ENCODE measurements around the gene JADE2. TPM values are rescaled to one million over a fixed set of nuclear protein-coding genes. Genes with fewer than 3 reads are reported as not detected.

The JADE2 gene
- total RNA-seq, 1 experiment from 2014 or later = 18.4 TPM

- intact Hi-C loops (cut with micrococcal nuclease; ENCODE audit: unreplicated experiment) = no loop called here
- no peaks in the 10 kb centered on the region for H3K9me3 ChIP-seq (ENCODE audit: low read depth, low read length, poor library complexity, severe bottlenecking)
- H3K4me3 ChIP-seq (ENCODE audit: low read depth, low read length, poor library complexity, severe bottlenecking) = no peak overlapping the region
- no peak overlapping the region for H3K27ac ChIP-seq (ENCODE audit: low read depth, low read length, poor library complexity, severe bottlenecking)
- DNase-seq (ENCODE audit: low spot score) = no peak
- BruUV-seq (replicated peaks) = no TSS peak
- POLR2A ChIA-PET (ENCODE audit: low non-redundant PET) = no interaction called here
- CTCF ChIA-PET = no interaction called here
- no peaks in the 10 kb centered on the region for H3K36me3 ChIP-seq (ENCODE audit: insufficient read depth, low read length, poor library complexity, severe bottlenecking)
- no peaks in the 10 kb centered on the region for H3K4me1 ChIP-seq (ENCODE audit: insufficient read depth, low read length, poor library complexity, severe bottlenecking)
- H3K27me3 ChIP-seq (replicated peaks; ENCODE audit: insufficient read depth, low read depth, low read length, poor library complexity) = no peaks in the 10 kb centered on the region
- TF ChIP-seq, protein P1, sequence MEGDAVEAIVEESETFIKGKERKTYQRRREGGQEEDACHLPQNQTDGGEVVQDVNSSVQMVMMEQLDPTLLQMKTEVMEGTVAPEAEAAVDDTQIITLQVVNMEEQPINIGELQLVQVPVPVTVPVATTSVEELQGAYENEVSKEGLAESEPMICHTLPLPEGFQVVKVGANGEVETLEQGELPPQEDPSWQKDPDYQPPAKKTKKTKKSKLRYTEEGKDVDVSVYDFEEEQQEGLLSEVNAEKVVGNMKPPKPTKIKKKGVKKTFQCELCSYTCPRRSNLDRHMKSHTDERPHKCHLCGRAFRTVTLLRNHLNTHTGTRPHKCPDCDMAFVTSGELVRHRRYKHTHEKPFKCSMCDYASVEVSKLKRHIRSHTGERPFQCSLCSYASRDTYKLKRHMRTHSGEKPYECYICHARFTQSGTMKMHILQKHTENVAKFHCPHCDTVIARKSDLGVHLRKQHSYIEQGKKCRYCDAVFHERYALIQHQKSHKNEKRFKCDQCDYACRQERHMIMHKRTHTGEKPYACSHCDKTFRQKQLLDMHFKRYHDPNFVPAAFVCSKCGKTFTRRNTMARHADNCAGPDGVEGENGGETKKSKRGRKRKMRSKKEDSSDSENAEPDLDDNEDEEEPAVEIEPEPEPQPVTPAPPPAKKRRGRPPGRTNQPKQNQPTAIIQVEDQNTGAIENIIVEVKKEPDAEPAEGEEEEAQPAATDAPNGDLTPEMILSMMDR (conservative IDR thresholded peaks at IDR 0.05; ENCODE audit: low read depth, low read length) = no peak
- no peak for TF ChIP-seq EZH2 (IDR thresholded peaks at IDR 0.05; ENCODE audit: borderline replicate concordance, low read depth, low read length, poor library complexity, severe bottlenecking)
Observed at GRCh38 chr5:134564396-134564795, 38.9 kb downstream of the JADE2 start.

GRCh38 chr5:134565791-134566740, 40.6 kb downstream of the JADE2 start:
- Histone ChIP-seq H3K9me3 (ENCODE audit: low read depth, low read length, poor library complexity, severe bottlenecking) (no peaks in the 10 kb centered on the region), H3K36me3 (ENCODE audit: insufficient read depth, low read length, poor library complexity, severe bottlenecking) (no peaks in the 10 kb centered on the region), H3K27me3 (replicated peaks; ENCODE audit: insufficient read depth, low read depth, low read length, poor library complexity) (no peaks in the 10 kb centered on the region), H3K4me1 (ENCODE audit: insufficient read depth, low read length, poor library complexity, severe bottlenecking) (no peaks in the 10 kb centered on the region), H3K27ac (ENCODE audit: low read depth, low read length, poor library complexity, severe bottlenecking) (no peak overlapping the region), H3K4me3 (ENCODE audit: low read depth, low read length, poor library complexity, severe bottlenecking) (no peak overlapping the region)
- intact Hi-C loops (cut with micrococcal nuclease; ENCODE audit: unreplicated experiment) = no loop called here
- BruUV-seq (replicated peaks) = no TSS peak
- TF ChIP-seq EZH2 (IDR thresholded peaks at IDR 0.05; ENCODE audit: borderline replicate concordance, low read depth, low read length, poor library complexity, severe bottlenecking) = no peak
- TF ChIP-seq, protein P1 (conservative IDR thresholded peaks at IDR 0.05; ENCODE audit: low read depth, low read length) = no peak
- no peak for DNase-seq (ENCODE audit: low spot score)
- ChIA-PET CTCF (no interaction called here), POLR2A (ENCODE audit: low non-redundant PET) (no interaction called here)

DNA sequence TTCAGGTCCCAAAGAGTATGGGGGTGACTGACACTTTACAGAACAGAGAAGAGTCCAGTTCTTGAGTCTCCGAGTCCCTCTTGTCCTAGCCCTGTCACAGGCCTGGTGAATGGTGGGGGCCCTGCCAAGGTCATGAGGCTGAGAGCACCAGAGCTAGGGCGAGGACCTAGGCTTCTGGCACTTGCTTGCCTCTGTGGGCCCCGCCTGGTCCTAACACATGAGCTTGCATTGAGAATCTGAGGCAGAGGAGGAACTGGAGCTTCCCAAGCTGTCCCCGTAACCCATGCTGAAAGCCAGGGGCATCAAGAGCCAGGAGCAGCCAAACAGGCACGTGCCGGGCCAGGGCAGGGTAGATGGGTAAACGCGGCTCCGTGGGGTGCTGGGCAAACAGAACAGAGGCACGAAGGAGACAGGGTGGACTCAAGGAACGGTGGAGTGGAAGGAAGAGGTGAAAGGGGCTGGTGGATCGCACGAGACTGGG, 41.3 kb downstream of the JADE2 start:
- H3K4me1 ChIP-seq (ENCODE audit: insufficient read depth, low read length, poor library complexity, severe bottlenecking) = no peaks in the 10 kb centered on the region
- H3K36me3 ChIP-seq (ENCODE audit: insufficient read depth, low read length, poor library complexity, severe bottlenecking) = no peaks in the 10 kb centered on the region
- no peaks in the 10 kb centered on the region for H3K9me3 ChIP-seq (ENCODE audit: low read depth, low read length, poor library complexity, severe bottlenecking)
- CTCF ChIA-PET = no interaction called here
- H3K27ac ChIP-seq (ENCODE audit: low read depth, low read length, poor library complexity, severe bottlenecking) = no peak overlapping the region
- no TSS peak for BruUV-seq (replicated peaks)
- H3K27me3 ChIP-seq (replicated peaks; ENCODE audit: insufficient read depth, low read depth, low read length, poor library complexity) = no peaks in the 10 kb centered on the region
- TF ChIP-seq EZH2 (IDR thresholded peaks at IDR 0.05; ENCODE audit: borderline replicate concordance, low read depth, low read length, poor library complexity, severe bottlenecking) = no peak
- TF ChIP-seq, protein P1 (conservative IDR thresholded peaks at IDR 0.05; ENCODE audit: low read depth, low read length) = no peak
- H3K4me3 ChIP-seq (ENCODE audit: low read depth, low read length, poor library complexity, severe bottlenecking) = no peak overlapping the region
- intact Hi-C loops (cut with micrococcal nuclease; ENCODE audit: unreplicated experiment) = no loop called here
- DNase-seq (ENCODE audit: low spot score) = no peak
- POLR2A ChIA-PET (ENCODE audit: low non-redundant PET) = no interaction called here

All from A673 (cell line).